Muscle layer of duodenum (tissue), 2 donors: Measurements from ENCODE around the gene SERPINA5.
"Not testable (repeated sequence)": the region's sequence is repeated elsewhere in the genome, so short reads cannot be mapped to it uniquely, and the experiment has no call there.

Experiments
- H3K27ac ChIP-seq: one replicate; pipeline ENCODE4 v1.7.0; 2013; ENCODE audit warnings: mild to moderate bottlenecking, low read length
- H3K27me3 ChIP-seq: one replicate; pipeline ENCODE4 v1.7.0; 2013; ENCODE audit warnings: low read depth, mild to moderate bottlenecking, control low read depth, low read length
- H3K36me3 ChIP-seq, 2 donors: one replicate each; pipeline ENCODE4 v1.7.0; 2013; ENCODE audit warnings: low read length in 2 of 2, control low read depth in 1 of 2, mild to moderate bottlenecking in 1 of 2; ENCODE audit not compliant: insufficient read depth in 2 of 2, control insufficient read depth in 1 of 2
- H3K4me1 ChIP-seq, 2 donors: one replicate each; pipeline ENCODE4 v1.7.0; 2013; ENCODE audit warnings: low read length in 2 of 2, mild to moderate bottlenecking in 2 of 2, control low read depth in 1 of 2, moderate library complexity in 1 of 2; ENCODE audit not compliant: insufficient read depth in 2 of 2, control insufficient read depth in 1 of 2
- H3K4me3 ChIP-seq, 2 donors: one replicate each; pipeline ENCODE4 v1.7.0; 2013; ENCODE audit warnings: low read length in 2 of 2, low read depth in 1 of 2, mild to moderate bottlenecking in 1 of 2
- H3K9me3 ChIP-seq, 2 donors: one replicate each; pipeline ENCODE4 v1.7.0; 2013; ENCODE audit warnings: low read length in 2 of 2, control low read depth in 1 of 2, mild to moderate bottlenecking in 1 of 2; ENCODE audit not compliant: control insufficient read depth in 1 of 2
- donor health status: healthy.

The SERPINA5 gene

GRCh38 chr14:94631536-94632304 is 50.5 kb downstream of the SERPINA5 start:
- Histone ChIP-seq H3K4me3 (no peak overlapping the region), H3K36me3 (no peaks in the 10 kb centered on the region), H3K27ac (no peak overlapping the region), H3K27me3 (no peaks in the 10 kb centered on the region), H3K9me3 (no peaks in the 10 kb centered on the region), H3K4me1 (no peaks in the 10 kb centered on the region)

GRCh38 chr14:94632305-94632590 is 51.0 kb downstream of the SERPINA5 start:
- Histone ChIP-seq H3K27me3 (no peaks in the 10 kb centered on the region), H3K27ac (no peak overlapping the region), H3K36me3 (no peaks in the 10 kb centered on the region), H3K9me3 (no peaks in the 10 kb centered on the region), H3K4me1 (no peaks in the 10 kb centered on the region), H3K4me3 (no peak overlapping the region)

GRCh38 chr14:94633121-94633520 is 51.9 kb downstream of the SERPINA5 start:
- Histone ChIP-seq H3K9me3 (no peaks in the 10 kb centered on the region), H3K27ac (no peak overlapping the region), H3K36me3 (no peaks in the 10 kb centered on the region), H3K4me3 (no peak overlapping the region), H3K27me3 (no peaks in the 10 kb centered on the region), H3K4me1 (no peaks in the 10 kb centered on the region)

- Histone ChIP-seq H3K27ac (no peak overlapping the region), H3K4me1 (no peaks in the 10 kb centered on the region), H3K9me3 (no peaks in the 10 kb centered on the region), H3K4me3 (no peak overlapping the region), H3K36me3 (no peaks in the 10 kb centered on the region), H3K27me3 (no peaks in the 10 kb centered on the region)
Observed at GRCh38 chr14:94635154-94635553, 53.9 kb downstream of the SERPINA5 start.

GRCh38 chr14:94636744-94637412 is 55.7 kb downstream of the SERPINA5 start:
- H3K4me1 ChIP-seq = no peaks in the 10 kb centered on the region
- H3K36me3 ChIP-seq = no peaks in the 10 kb centered on the region
- H3K9me3 ChIP-seq = no peaks in the 10 kb centered on the region
- no peak overlapping the region for H3K27ac ChIP-seq
- no peaks in the 10 kb centered on the region for H3K27me3 ChIP-seq
- H3K4me3 ChIP-seq = no peak overlapping the region

- not testable (repeated sequence) for H3K4me1 ChIP-seq, H3K36me3 ChIP-seq, H3K27ac ChIP-seq, H3K27me3 ChIP-seq, H3K9me3 ChIP-seq, H3K4me3 ChIP-seq
Observed at GRCh38 chr14:94637814-94638213, 56.6 kb downstream of the SERPINA5 start.

GRCh38 chr14:94638339-94638738 is 57.1 kb downstream of the SERPINA5 start:
- H3K4me3 ChIP-seq = no peak overlapping the region
- no peaks in the 10 kb centered on the region for H3K4me1 ChIP-seq
- no peaks in the 10 kb centered on the region for H3K36me3 ChIP-seq
- H3K27ac ChIP-seq = no peak overlapping the region
- H3K9me3 ChIP-seq = no peaks in the 10 kb centered on the region
- no peaks in the 10 kb centered on the region for H3K27me3 ChIP-seq

- Histone ChIP-seq H3K4me1 (no peaks in the 10 kb centered on the region), H3K27ac (no peak overlapping the region), H3K4me3 (no peak overlapping the region), H3K9me3 (no peaks in the 10 kb centered on the region), H3K27me3 (no peaks in the 10 kb centered on the region), H3K36me3 (no peaks in the 10 kb centered on the region)
Observed at GRCh38 chr14:94638961-94639817, 58.0 kb downstream of the SERPINA5 start.

- H3K36me3 ChIP-seq = no peaks in the 10 kb centered on the region
- H3K27me3 ChIP-seq = no peaks in the 10 kb centered on the region
- no peaks in the 10 kb centered on the region for H3K4me1 ChIP-seq
- no peaks in the 10 kb centered on the region for H3K9me3 ChIP-seq
- no peak overlapping the region for H3K27ac ChIP-seq
- H3K4me3 ChIP-seq = no peak overlapping the region
Observed at GRCh38 chr14:94640721-94641631, 59.8 kb downstream of the SERPINA5 start.

- no peak overlapping the region for H3K27ac ChIP-seq
- H3K27me3 ChIP-seq = no peaks in the 10 kb centered on the region
- H3K9me3 ChIP-seq = no peaks in the 10 kb centered on the region
- no peak overlapping the region for H3K4me3 ChIP-seq
- no peaks in the 10 kb centered on the region for H3K36me3 ChIP-seq
- no peaks in the 10 kb centered on the region for H3K4me1 ChIP-seq
Observed at GRCh38 chr14:94641632-94641955, 60.4 kb downstream of the SERPINA5 start.
